Right lobe of liver (tissue), 4 donors: ENCODE results near the gene OR6K3.

Experiments
- CTCF ChIP-seq, 4 donors: fragments of 200-600 bp in 3 of 4; fragments of 450-650 bp in 1 of 4; IDR thresholded peaks; one replicate each; pipeline versions ENCODE4 v1.5.1 to v1.8.0; 2016 to 2022; ENCODE audit warnings: antibody characterized with exemption in 4 of 4, mild to moderate bottlenecking in 2 of 4
- POLR2A ChIP-seq: fragments of 450-650 bp; IDR thresholded peaks from one replicate; pipeline ENCODE4 v1.6.1; 2017; ENCODE audit warnings: antibody characterized with exemption, mild to moderate bottlenecking
- donor health status: DM: no; HTN: no; CAD: no.
- donor health status: DM: no; HTN: no; CAD: no.
- donor health status: DM: no; HTN: yes; CAD: no.

DNA sequence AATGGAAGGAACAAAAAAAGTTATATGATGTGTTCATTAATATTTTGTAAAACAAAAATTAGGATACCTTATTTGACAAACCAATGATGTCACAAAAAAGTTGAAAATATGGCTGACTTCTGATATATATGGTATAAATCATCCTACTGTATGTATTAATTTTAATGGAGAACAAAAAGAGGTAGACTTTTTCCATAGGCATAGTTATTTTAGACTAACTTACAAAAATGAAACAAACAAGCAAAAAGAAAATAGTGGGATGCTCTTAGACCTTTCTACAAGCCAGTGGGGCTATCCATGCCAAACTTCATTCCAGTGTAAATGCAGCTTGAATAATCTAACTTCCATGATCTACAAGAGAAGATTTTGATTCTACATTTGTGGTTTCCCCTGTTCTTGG is 33.5 kb downstream of the OR6K3 start:
- TF ChIP-seq CTCF (IDR thresholded peaks at IDR 0.05) (no peak), POLR2A (no peak)
